GM21447 (cell line): Measurements from ENCODE around the gene DNAJC15.

ENCODE experiments used
- ATAC-seq: cut with Tn5 transposase; IDR thresholded peaks from one replicate; pipeline ENCODE4 v1.9.1; 2021; ENCODE audit not compliant: unreplicated experiment

DNAJC15 gene

GRCh38 chr13:43153436-43154090, 130.2 kb downstream of the DNAJC15 start:
- ATAC-seq: no peak

GRCh38 chr13:43154156-43154651, 130.8 kb downstream of the DNAJC15 start:
- no peak for ATAC-seq

GRCh38 chr13:43154839-43155238, 131.5 kb downstream of the DNAJC15 start:
- no peak for ATAC-seq

GRCh38 chr13:43156916-43157315, 133.5 kb downstream of the DNAJC15 start:
- ATAC-seq: no peak

GRCh38 chr13:43157796-43158195, 134.4 kb downstream of the DNAJC15 start:
- ATAC-seq: no peak

GRCh38 chr13:43158516-43158915, 135.1 kb downstream of the DNAJC15 start:
- ATAC-seq: no peak

GRCh38 chr13:43159026-43159461, 135.7 kb downstream of the DNAJC15 start:
- ATAC-seq: no peak
